Activated T-cell treated with anti-CD3 and anti-CD28 coated beads, Interleukin-2, amount 50 U/mL, for 48 hours (primary cell): Measurements from ENCODE around the gene PROK1.
A peak's percentile ranks its signal among the peaks of the same experiment; 100 is the strongest.
"Not testable (repeated sequence)": the region's sequence is repeated elsewhere in the genome, so short reads cannot be mapped to it uniquely, and the experiment has no call there.

Experiments used
- DNase-seq, 2 experiments: peaks; one replicate each; pipeline ENCODE4 v3.0.0-alpha.2; 2020

PROK1 gene

GRCh38 chr1:110450929-110451328, at the start of gene PROK1:
Gene PROK1, plus strand, starts transcription at chr1:110451149. Its CDS starts 68 bp downstream, at chr1:110451217.
- DNase-seq: no peak

- DNase-seq: no peak
Measured at GRCh38 chr1:110403805-110404204, 47.1 kb upstream of the PROK1 start.

- DNase-seq: no peak
Measured at GRCh38 chr1:110404401-110404800, 46.5 kb upstream of the PROK1 start.

- not testable (repeated sequence) for DNase-seq
Measured at GRCh38 chr1:110406407-110406806, 44.5 kb upstream of the PROK1 start.

- DNase-seq: peak; percentile 95 to 96
Measured at GRCh38 chr1:110407260-110408210, 43.4 kb upstream of the PROK1 start, which contains the start of gene LAMTOR5. Gene LAMTOR5, minus strand, starts transcription at chr1:110407694. Its CDS starts 74 bp downstream, at chr1:110407620.

- no peak for DNase-seq
Measured at GRCh38 chr1:110408488-110408887, 42.5 kb upstream of the PROK1 start.

- no peak for DNase-seq
Measured at GRCh38 chr1:110409316-110409715, 41.6 kb upstream of the PROK1 start.

GRCh38 chr1:110411173-110411735, 39.7 kb upstream of the PROK1 start:
- DNase-seq: no peak

GRCh38 chr1:110412576-110412975, 38.4 kb upstream of the PROK1 start:
- peak; percentile 73 to 78 for DNase-seq

GRCh38 chr1:110413045-110413444, 37.9 kb upstream of the PROK1 start:
- not testable (repeated sequence) for DNase-seq

GRCh38 chr1:110418729-110419128, 32.2 kb upstream of the PROK1 start:
- no peak for DNase-seq

GRCh38 chr1:110420023-110420662, 30.8 kb upstream of the PROK1 start:
- no peak for DNase-seq

GRCh38 chr1:110420874-110421793, 29.8 kb upstream of the PROK1 start:
- DNase-seq: peak in 1 of 2 experiments; percentile 31

- DNase-seq: no peak
Measured at GRCh38 chr1:110424699-110425611, 26.0 kb upstream of the PROK1 start.

GRCh38 chr1:110425612-110426152, 25.3 kb upstream of the PROK1 start:
- no peak for DNase-seq

GRCh38 chr1:110426854-110427253, 24.1 kb upstream of the PROK1 start:
- no peak for DNase-seq

GRCh38 chr1:110428946-110429345, 22.0 kb upstream of the PROK1 start:
- no peak for DNase-seq

- no peak for DNase-seq
Measured at GRCh38 chr1:110430366-110430765, 20.6 kb upstream of the PROK1 start.

GRCh38 chr1:110430901-110431300, 20.0 kb upstream of the PROK1 start:
- DNase-seq: no peak

GRCh38 chr1:110433213-110433612, 17.7 kb upstream of the PROK1 start:
- no peak for DNase-seq

GRCh38 chr1:110433803-110434202, 17.1 kb upstream of the PROK1 start:
- DNase-seq: no peak
